ENCODE data around the gene MCF2.

The MCF2 gene

GRCh38 chrX:139538907-139539790, 168.8 kb downstream of the MCF2 start:
- Histone ChIP-seq H3K27ac (ENCODE audit: low read depth, low read length) (no peak overlapping the region), H3K36me3 (ENCODE audit: insufficient read depth, low read length) (no peaks in the 10 kb centered on the region), H3K4me3 (ENCODE audit: low read depth in 1 of 2, low read length in 2 of 2) (no peak overlapping the region), H3K27me3 (ENCODE audit: control insufficient read depth in 1 of 2, insufficient read depth in 2 of 2, low read length in 2 of 2) (no peaks in the 10 kb centered on the region), H3K4me1 (ENCODE audit: insufficient read depth, low read length) (no peaks in the 10 kb centered on the region), H3K9ac (ENCODE audit: low read length) (no peak overlapping the region), H3K9me3 (ENCODE audit: low read length) (no peaks in the 10 kb centered on the region)

GRCh38 chrX:139533444-139533843, 174.5 kb downstream of the MCF2 start:
- H3K27me3 ChIP-seq (ENCODE audit: control insufficient read depth in 1 of 2, insufficient read depth in 2 of 2, low read length in 2 of 2) = no peaks in the 10 kb centered on the region
- H3K9ac ChIP-seq (ENCODE audit: low read length) = no peak overlapping the region
- no peaks in the 10 kb centered on the region for H3K36me3 ChIP-seq (ENCODE audit: insufficient read depth, low read length)
- H3K4me3 ChIP-seq (ENCODE audit: low read depth in 1 of 2, low read length in 2 of 2) = no peak overlapping the region
- no peaks in the 10 kb centered on the region for H3K9me3 ChIP-seq (ENCODE audit: low read length)
- no peaks in the 10 kb centered on the region for H3K4me1 ChIP-seq (ENCODE audit: insufficient read depth, low read length)
- H3K27ac ChIP-seq (ENCODE audit: low read depth, low read length) = no peak overlapping the region

GRCh38 chrX:139532834-139533233, 175.1 kb downstream of the MCF2 start:
- Histone ChIP-seq H3K27me3 (ENCODE audit: control insufficient read depth in 1 of 2, insufficient read depth in 2 of 2, low read length in 2 of 2) (no peaks in the 10 kb centered on the region), H3K27ac (ENCODE audit: low read depth, low read length) (no peak overlapping the region), H3K36me3 (ENCODE audit: insufficient read depth, low read length) (no peaks in the 10 kb centered on the region)

More at GRCh38 chrX:139532834-139533233, 175.1 kb downstream of the MCF2 start:
- Histone ChIP-seq H3K4me3 (ENCODE audit: low read depth in 1 of 2, low read length in 2 of 2) (no peak overlapping the region), H3K9me3 (ENCODE audit: low read length) (no peaks in the 10 kb centered on the region), H3K4me1 (ENCODE audit: insufficient read depth, low read length) (no peaks in the 10 kb centered on the region), H3K9ac (ENCODE audit: low read length) (no peak overlapping the region)
